HG02981 (cell line): ENCODE data around the gene TCERG1L.
"Not testable (repeated sequence)": the region's sequence is repeated elsewhere in the genome, so short reads cannot be mapped to it uniquely, and the experiment has no call there.

Source experiments
- ATAC-seq: cut with Tn5 transposase; IDR thresholded peaks from one replicate; pipeline ENCODE4 v1.9.1; 2021; ENCODE audit warnings: mild to moderate bottlenecking, moderate library complexity; ENCODE audit not compliant: unreplicated experiment

The TCERG1L gene

GRCh38 chr10:131113709-131114291 lies 197.7 kb downstream of the TCERG1L start:
- no peak for ATAC-seq

DNA sequence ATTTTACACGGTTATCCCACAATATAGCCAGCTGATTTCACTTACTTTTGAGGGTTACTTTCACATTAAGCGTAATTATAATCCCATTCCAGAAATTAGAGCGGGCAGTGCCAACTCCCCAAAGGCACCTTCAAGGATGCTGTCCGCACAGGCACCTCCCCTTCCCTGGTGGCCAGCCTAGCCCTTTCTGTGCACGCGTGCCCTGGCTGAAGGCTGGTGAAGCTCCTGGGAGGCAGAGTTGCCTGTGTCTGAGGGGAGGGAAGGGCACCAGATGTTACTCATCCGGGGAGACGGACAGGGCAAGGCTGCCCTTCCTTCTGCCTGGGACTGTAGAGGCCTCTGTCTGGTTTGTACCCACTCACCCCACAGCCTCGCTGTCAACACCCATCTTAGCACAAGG lies 198.4 kb downstream of the TCERG1L start:
- ATAC-seq, result no peak

- ATAC-seq, result no peak
These were observed 198.8 kb downstream of the TCERG1L start for GRCh38 chr10:131112691-131113090.

DNA sequence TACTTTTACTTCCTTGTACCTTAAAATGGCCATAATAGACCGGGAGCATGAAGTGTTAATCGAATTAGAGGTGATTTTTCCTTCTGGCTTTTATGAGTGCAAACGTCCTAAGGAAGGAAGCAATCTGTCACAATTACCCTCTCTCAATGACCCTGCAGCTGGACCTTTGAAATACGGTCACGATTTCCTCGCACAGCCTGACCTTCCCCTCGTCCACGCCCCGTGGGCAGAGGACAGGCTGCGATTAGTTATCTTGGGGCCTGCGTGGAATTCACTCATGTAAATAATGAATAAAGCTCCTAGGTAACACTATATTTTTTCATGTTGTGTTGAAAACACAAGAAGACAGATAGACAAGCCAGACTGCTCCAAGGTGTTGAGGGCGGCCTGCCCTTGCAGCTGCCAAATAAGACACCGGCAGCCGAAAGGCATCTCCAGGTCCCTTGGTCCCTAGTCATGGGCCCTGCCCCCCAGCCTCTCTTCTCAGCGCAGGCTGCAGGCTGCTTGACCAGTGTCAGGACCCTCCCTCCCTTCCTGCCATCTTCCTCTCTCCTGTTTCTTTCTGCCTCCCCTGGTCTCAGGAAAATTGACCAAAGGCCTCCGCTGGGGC lies 199.9 kb downstream of the TCERG1L start:
- ATAC-seq, result no peak

GRCh38 chr10:131111007-131111406 lies 200.5 kb downstream of the TCERG1L start:
- ATAC-seq, result no peak

DNA sequence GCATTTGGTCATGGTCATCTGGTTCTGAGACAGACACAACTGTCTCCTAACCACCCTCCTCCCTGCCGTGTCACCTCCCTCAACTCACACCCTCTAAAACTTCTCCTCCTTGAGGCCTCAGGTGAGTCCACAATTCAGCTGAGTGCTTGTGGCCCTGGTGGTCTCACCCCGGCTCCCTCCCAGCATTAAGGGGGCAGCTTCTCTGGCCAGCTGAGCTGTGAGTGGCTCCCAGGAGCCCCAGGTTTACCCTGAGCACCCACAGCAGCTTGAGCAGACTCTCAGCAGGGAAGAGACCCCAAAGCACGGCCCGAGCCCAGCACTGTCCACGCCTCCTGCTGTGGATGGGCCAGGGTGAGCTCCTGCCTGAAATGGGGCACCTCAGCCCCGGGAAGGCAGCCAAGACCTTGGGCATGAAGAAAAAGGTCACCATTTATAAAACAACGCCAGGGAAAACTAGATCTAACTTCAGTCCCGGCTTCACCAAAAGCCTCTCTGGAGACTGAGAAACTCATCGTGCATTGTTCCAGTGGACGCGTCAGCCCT lies 201.2 kb downstream of the TCERG1L start:
- no peak for ATAC-seq

GRCh38 chr10:131109726-131110125 lies 201.8 kb downstream of the TCERG1L start:
- ATAC-seq, result no peak

- ATAC-seq, result no peak
These were observed 202.2 kb downstream of the TCERG1L start for GRCh38 chr10:131109291-131109690.

DNA sequence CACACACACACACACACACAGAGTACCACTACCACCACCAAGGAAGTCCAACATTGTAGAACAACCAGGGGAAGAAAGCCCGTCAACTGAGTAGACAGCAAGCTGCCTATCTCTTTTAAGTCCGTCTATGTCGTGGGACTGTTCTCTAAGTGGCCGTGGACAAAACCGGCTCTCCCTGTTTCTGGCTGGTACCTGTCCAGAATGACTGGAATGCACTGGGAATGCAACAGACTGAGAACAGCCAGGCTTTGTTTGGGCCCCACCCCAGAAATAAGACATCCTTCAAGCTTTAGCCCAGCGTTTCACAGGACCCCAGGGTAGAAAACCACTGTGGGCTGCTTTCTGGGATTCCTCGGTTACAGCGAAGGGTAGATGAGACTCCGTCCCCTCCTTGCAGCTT lies 203.6 kb downstream of the TCERG1L start:
- no peak for ATAC-seq

DNA sequence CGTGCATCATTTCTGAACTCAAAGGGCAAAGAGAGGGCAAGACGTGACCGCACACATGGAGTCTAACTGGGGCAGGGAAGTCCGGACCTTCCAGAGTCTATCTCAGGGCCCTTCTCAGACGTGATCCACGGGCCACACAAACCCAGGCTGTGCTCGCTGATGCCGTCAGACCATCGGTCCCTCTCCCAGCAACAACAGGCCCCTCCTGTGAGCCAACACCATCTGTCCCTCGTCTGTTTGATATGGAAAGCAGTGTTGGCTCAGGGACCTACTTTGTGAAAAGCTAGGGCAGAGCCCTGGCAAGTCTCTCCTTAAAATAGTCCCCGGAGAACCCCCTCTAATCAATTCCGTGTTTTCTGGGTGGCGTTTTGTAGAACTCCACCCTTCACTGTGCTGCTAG lies 208.8 kb downstream of the TCERG1L start:
- no peak for ATAC-seq

- no peak for ATAC-seq
These were observed 209.4 kb downstream of the TCERG1L start for GRCh38 chr10:131102147-131102546.

DNA sequence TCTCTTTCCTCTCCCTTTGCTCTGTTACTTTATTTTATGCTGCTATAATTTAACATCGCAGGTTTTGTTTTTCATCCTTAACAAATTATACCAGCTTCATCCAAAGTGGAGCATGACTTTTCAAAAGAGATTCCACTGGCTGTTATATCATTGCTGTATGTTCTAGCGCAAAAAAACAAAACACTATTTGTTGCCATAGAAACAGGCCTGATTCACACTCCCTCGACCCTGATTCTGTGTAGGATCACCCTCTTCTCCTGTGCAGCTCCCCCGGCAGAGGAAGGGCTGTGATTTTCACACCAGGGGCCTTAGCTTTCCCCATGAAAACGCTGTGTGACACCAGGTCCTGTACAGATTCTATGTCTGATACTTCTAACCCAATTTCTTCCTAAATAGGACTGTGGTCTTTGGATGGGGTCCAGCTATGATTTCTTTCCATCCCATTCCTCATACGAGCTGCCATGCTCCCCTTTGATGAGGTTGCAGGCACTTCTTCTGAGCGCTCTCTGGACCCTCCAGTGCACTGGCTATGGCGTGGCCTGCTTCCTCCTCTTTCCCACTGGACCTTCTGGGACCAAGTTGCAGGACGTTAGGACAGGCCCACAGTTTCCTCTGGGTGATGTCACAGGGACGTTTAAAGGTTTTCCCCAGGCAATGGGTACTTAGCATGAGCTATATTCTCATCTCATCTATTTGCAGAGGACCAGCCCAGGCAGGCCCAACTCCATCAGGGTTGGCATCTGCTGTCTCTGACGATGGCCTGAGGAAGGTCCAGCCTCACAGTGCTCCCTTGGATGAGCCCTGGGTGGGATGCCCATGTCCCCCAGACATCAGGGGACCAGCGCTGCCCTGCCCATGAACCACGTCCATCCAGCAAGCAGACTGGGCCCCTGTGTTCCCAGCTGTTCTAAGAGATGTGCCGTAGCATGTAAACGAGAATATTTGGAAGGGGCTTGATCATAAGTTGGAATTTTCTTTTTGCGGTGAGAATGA lies 210.8 kb downstream of the TCERG1L start:
- ATAC-seq, result not testable (repeated sequence)

GRCh38 chr10:131099028-131099726 lies 212.3 kb downstream of the TCERG1L start:
- no peak for ATAC-seq

- no peak for ATAC-seq
These were observed 213.0 kb downstream of the TCERG1L start for GRCh38 chr10:131098416-131098952.

DNA sequence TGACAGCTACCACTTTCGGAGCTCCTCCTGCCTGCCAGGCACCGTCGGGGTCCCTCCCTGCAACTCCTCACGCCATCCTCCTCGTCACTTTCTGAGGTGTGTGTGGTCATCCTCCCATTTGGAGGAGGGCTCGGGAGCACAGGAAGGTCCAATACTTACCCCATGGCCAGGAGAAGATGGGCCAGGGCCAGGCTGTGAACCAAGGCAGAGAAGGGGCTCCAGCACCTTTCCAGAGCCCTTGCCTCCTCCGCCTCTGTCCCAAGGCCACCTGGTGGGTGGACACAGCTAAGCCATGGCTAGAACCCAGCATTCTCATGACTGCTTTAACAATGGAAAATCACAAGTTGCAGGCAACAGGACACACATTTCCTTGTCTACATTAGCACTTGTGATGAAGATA lies 215.5 kb downstream of the TCERG1L start:
- ATAC-seq, result no peak

- no peak for ATAC-seq
These were observed 216.3 kb downstream of the TCERG1L start for GRCh38 chr10:131095313-131095580.

DNA sequence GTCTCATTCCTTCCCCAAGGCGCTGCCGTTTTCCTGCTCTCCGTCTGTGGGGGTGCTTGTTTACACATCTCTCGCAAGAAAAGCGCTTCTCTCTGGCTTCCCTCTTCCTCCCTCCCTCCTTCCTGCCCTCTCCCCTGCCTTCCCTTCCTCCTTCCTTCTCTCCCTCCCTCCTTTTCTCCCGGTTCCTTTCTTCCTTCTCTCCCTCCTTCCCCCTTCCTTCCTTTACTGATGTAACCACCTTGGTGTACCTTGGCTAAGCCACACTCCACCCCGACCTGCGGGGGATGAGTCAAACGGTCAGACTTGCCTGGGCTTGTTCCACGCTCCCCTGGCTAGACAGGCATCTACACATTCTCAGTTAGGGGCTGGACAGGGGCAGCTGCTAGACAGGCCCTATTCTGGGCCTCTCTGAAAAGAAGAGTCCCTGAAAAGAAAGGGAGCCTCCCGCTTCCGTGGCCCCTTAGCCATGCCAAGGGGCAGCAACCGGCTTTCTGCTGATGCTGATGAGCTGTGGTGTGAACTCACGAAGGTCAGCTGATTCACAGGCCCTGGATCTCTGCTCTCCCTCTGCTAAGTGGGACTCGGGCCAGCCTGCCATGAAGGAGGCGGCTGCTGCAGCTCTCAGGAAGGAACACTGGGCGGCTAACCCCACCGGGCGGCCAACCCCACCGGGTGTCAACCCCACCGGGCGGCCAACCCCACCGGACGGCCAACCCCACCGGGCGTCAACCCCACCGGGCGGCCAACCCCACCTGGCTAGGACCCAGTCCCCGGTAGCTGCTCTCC lies 216.8 kb downstream of the TCERG1L start:
- ATAC-seq, result no peak

GRCh38 chr10:131093795-131094366 lies 217.6 kb downstream of the TCERG1L start:
- ATAC-seq, result no peak

DNA sequence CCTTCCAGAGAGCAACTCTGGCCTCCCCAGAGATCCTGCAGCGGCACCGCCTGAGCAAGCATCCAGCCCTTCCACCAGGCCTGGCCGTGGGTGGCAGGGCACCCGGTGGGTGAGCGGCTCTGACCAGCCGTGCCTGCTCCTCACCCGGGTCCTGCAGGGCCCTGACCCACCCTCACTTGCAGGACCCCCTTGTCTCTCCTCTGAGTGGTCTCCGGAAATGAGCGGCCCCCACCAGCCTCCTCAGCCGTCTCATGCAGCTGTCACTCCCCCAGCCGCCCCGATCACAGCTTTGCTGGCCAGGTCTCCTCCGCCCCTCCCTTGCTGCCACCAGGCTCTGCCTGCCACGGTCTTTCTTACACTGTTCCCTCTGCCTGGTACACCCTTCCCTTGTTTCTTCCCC lies 218.2 kb downstream of the TCERG1L start:
- ATAC-seq, result no peak

GRCh38 chr10:131092876-131093275 lies 218.6 kb downstream of the TCERG1L start:
- ATAC-seq, result no peak
